Measurements from ENCODE around the gene HMGN3. TPM values are rescaled to one million over a fixed set of nuclear protein-coding genes. Genes with fewer than 3 reads are reported as not detected.

HMGN3 gene
- polyA plus RNA-seq, 2 donors = 72.1 to 105 TPM

DNA sequence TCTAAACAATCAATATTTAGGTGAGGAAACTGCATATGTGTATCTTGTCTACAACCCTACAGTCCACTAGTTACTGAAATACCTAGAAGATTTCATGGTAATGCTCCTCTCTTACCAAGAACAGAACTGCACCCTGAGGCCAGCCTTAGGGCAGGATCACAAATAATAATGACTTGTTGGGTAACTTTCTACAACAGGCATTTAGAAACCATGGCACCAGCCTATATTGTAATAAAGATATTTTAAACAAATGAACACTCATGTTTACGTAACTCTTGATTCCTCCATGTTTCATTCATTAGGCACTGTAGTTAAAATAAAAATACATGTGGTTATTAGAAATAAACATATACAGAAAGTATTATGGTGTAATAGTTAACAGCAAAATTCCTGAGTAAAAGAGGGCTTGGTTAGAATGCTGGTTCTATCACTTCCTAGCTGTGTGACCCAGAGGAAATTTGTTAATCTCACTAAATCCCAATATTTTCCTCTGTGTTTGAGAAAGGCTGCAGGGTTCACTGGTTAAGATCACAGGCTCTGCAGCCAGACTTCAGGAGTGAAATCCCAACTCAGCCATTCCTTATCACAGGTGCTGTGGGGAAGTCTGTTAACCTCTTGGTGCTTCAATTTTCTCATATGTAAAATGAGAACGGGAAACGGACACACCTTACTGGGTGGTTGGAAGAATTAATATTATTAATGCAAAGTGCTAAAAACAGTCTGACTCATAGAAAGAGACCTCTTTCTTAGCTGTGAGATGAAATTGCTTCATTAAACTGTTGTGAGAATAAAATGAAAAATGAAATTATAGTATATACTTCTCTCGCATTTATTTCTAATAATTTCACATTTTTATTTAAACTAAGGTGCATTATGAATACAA is 8.5 kb downstream of the HMGN3 start:
- Histone ChIP-seq H3K9me3 (ENCODE audit: control insufficient read depth in 2 of 2, insufficient read depth in 1 of 2, low read depth in 1 of 2, low read length in 1 of 2) (no peaks in the 10 kb centered on the region), H3K27ac (ENCODE audit: low read depth in 2 of 2, low read length in 1 of 2) (no peak overlapping the region), H3K27me3 (ENCODE audit: control insufficient read depth in 1 of 2, insufficient read depth in 2 of 2, low read length in 2 of 2) (no peaks in the 10 kb centered on the region), H3K4me3 (ENCODE audit: low read depth in 1 of 2, low read length in 2 of 2) (no peak overlapping the region), H3K4me1 (ENCODE audit: control insufficient read depth in 2 of 2, insufficient read depth in 2 of 2, low read length in 1 of 2) (no peaks in the 10 kb centered on the region), H3K36me3 (ENCODE audit: control insufficient read depth in 2 of 2, insufficient read depth in 2 of 2, low read length in 1 of 2) (no peaks in the 10 kb centered on the region)
- WGBS, 2 donors = 64 to 76% methylated on average over 4 of the region's 4 CpGs

DNA sequence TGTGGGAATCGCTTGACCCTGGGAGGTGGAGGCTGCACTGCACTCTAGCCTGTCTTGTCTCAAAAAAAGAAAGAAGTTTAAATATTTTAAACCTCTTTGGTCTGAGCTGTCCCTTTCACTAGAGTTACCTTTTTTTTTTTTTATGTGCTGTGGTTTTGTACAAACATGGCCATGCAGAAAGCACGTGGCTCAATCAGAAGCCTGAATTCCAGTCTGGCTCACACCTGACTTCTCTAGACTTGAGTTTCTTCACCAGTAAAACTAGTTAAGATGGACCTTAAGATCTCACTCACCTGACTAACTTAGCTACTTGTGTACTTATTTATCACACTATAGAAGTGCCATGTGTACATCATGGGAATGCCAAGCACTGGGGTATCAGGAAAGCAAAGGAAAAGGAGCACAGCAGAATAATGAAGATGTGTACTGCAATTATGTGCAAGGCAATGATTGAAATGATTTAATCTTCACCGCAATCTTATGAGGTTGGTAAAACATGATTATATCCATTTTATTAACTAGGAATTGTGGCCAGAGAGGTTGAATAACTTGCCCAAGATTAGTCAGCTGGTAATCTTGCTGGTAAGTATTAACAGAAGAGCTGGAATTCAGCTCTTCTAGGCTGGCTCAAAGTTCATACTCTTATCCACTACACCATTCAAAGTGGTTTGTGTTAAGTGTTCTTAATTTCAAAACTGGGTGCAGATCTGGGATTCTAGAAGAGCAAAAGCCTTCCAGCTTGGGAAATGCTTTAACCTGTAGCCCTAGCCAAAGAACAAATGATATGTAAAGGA is 10.7 kb downstream of the HMGN3 start:
- Histone ChIP-seq H3K27me3 (ENCODE audit: control insufficient read depth in 1 of 2, insufficient read depth in 2 of 2, low read length in 2 of 2) (no peaks in the 10 kb centered on the region), H3K4me1 (ENCODE audit: control insufficient read depth in 2 of 2, insufficient read depth in 2 of 2, low read length in 1 of 2) (no peaks in the 10 kb centered on the region), H3K36me3 (ENCODE audit: control insufficient read depth in 2 of 2, insufficient read depth in 2 of 2, low read length in 1 of 2) (no peaks in the 10 kb centered on the region), H3K27ac (ENCODE audit: low read depth in 2 of 2, low read length in 1 of 2) (no peak overlapping the region), H3K4me3 (ENCODE audit: low read depth in 1 of 2, low read length in 2 of 2) (no peak overlapping the region), H3K9me3 (ENCODE audit: control insufficient read depth in 2 of 2, insufficient read depth in 1 of 2, low read depth in 1 of 2, low read length in 1 of 2) (no peaks in the 10 kb centered on the region)
- 90 to 93% methylated on average over 3 of the region's 3 CpGs for WGBS, 2 donors

DNA sequence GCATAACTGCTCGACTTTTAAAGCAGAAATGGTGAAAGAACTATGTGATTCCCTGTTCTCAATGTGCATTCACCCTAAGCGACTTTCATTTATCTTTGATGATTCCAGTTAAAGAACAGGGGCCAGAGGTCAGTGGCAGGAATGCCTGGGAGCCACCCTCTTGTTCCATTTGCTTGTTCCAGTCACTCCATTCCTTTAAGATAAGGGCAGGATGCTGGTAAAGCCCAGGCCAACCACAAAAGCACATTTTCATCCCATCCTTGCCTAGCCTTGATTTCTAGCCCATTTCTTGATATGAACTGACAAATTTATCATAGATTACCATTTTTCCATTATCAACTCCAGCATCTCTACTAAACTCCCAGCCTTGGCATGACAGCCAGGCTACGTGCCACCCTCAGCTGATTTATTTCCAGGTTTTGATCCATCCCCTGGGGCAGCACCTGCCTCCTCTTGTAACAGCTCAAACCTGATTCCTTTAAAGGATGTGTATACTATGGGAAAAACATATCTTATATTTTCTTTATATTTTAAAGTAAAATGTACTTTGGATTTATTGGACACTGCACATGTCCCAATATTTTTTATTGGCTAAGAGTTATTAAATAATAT is 19.2 kb downstream of the HMGN3 start:
- no peaks in the 10 kb centered on the region for H3K4me1 ChIP-seq (ENCODE audit: control insufficient read depth in 2 of 2, insufficient read depth in 2 of 2, low read length in 1 of 2)
- no peak overlapping the region for H3K4me3 ChIP-seq (ENCODE audit: low read depth in 1 of 2, low read length in 2 of 2)
- no peaks in the 10 kb centered on the region for H3K27me3 ChIP-seq (ENCODE audit: control insufficient read depth in 1 of 2, insufficient read depth in 2 of 2, low read length in 2 of 2)
- no peaks in the 10 kb centered on the region for H3K9me3 ChIP-seq (ENCODE audit: control insufficient read depth in 2 of 2, insufficient read depth in 1 of 2, low read depth in 1 of 2, low read length in 1 of 2)
- H3K27ac ChIP-seq (ENCODE audit: low read depth in 2 of 2, low read length in 1 of 2) = no peak overlapping the region
- WGBS, 2 donors = 52 to 57% methylated on average over 3 of the region's 3 CpGs
- no peaks in the 10 kb centered on the region for H3K36me3 ChIP-seq (ENCODE audit: control insufficient read depth in 2 of 2, insufficient read depth in 2 of 2, low read length in 1 of 2)

DNA sequence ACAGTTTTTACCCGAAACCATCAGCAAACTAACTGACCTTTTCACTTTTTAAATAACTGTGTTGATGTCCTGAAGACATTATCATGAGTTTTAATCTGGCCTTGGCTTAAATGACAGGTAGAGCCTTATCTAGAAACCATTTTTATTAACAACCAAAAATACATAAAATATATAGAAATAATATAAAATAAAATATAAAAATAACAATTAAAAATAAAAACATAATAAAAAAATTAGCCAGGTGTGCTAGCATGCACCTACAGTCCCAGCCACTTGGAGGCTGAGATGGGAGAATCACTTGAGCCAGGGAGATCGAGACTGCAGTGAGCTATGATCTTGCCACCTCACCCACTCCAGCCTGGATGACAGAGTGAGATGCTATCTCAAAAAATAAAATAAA is 21.6 kb downstream of the HMGN3 start:
- no peaks in the 10 kb centered on the region for H3K36me3 ChIP-seq (ENCODE audit: control insufficient read depth in 2 of 2, insufficient read depth in 2 of 2, low read length in 1 of 2)
- no peaks in the 10 kb centered on the region for H3K27me3 ChIP-seq (ENCODE audit: control insufficient read depth in 1 of 2, insufficient read depth in 2 of 2, low read length in 2 of 2)
- H3K4me3 ChIP-seq (ENCODE audit: low read depth in 1 of 2, low read length in 2 of 2) = no peak overlapping the region
- H3K4me1 ChIP-seq (ENCODE audit: control insufficient read depth in 2 of 2, insufficient read depth in 2 of 2, low read length in 1 of 2) = no peaks in the 10 kb centered on the region
- H3K27ac ChIP-seq (ENCODE audit: low read depth in 2 of 2, low read length in 1 of 2) = no peak overlapping the region
- WGBS, 2 donors = 95 to 99% methylated on average over 2 of the region's 2 CpGs
- no peaks in the 10 kb centered on the region for H3K9me3 ChIP-seq (ENCODE audit: control insufficient read depth in 2 of 2, insufficient read depth in 1 of 2, low read depth in 1 of 2, low read length in 1 of 2)

DNA sequence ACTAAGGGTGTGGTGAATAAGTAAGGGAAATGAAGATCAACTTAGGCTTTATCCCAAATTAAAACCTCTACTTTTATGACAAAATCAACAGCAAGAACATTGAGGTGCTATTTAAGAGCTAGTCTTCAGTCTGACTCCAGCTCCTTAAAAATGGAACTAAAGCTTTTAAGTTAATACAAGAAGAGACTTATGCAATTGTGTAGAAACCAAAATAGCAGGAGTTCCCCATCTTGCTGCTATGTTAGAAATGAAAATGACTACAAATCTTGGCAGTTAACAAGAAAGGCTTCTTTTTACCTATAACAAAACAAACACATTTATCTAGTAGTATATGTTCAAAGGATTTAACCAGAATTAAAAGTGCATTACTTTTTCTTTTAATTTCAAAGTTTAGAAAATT is 25.7 kb downstream of the HMGN3 start:
- no peaks in the 10 kb centered on the region for H3K9me3 ChIP-seq (ENCODE audit: control insufficient read depth in 2 of 2, insufficient read depth in 1 of 2, low read depth in 1 of 2, low read length in 1 of 2)
- H3K36me3 ChIP-seq (ENCODE audit: control insufficient read depth in 2 of 2, insufficient read depth in 2 of 2, low read length in 1 of 2) = peaks cover 0 to 6% of the 10 kb centered on the region in 2 donors
- no peaks in the 10 kb centered on the region for H3K4me1 ChIP-seq (ENCODE audit: control insufficient read depth in 2 of 2, insufficient read depth in 2 of 2, low read length in 1 of 2)
- H3K27me3 ChIP-seq (ENCODE audit: control insufficient read depth in 1 of 2, insufficient read depth in 2 of 2, low read length in 2 of 2) = no peaks in the 10 kb centered on the region
- no peak overlapping the region for H3K4me3 ChIP-seq (ENCODE audit: low read depth in 1 of 2, low read length in 2 of 2)
- H3K27ac ChIP-seq (ENCODE audit: low read depth in 2 of 2, low read length in 1 of 2) = no peak overlapping the region

DNA sequence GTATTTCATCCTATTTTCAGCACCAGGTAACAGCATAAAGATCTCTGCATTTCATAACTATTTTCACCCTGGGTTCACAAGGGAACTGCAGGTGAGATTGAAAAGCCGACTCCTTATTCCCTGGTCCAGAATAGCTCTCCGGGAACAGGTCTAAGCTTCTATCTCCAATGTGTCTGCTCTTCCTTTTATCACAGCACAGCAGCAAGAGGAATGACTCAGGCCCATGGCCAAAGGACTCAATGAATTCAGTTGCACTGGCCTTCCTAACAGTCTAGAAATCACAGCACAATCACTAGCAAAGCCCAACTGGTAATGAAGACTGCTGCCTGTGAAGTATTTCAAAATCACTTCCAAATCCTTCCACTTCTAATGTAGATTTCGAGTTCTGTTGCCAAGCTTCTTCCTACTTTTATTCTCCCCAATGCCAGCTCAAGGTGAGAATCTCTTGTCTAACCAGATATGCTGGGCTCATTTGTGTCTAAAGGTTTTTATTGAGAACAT is 30.7 kb downstream of the HMGN3 start:
- Histone ChIP-seq H3K4me3 (ENCODE audit: low read depth in 1 of 2, low read length in 2 of 2) (no peak overlapping the region), H3K27me3 (ENCODE audit: control insufficient read depth in 1 of 2, insufficient read depth in 2 of 2, low read length in 2 of 2) (no peaks in the 10 kb centered on the region), H3K27ac (ENCODE audit: low read depth in 2 of 2, low read length in 1 of 2) (no peak overlapping the region), H3K9me3 (ENCODE audit: control insufficient read depth in 2 of 2, insufficient read depth in 1 of 2, low read depth in 1 of 2, low read length in 1 of 2) (no peaks in the 10 kb centered on the region), H3K36me3 (ENCODE audit: control insufficient read depth in 2 of 2, insufficient read depth in 2 of 2, low read length in 1 of 2) (peaks cover 0 to 10% of the 10 kb centered on the region in 2 donors), H3K4me1 (ENCODE audit: control insufficient read depth in 2 of 2, insufficient read depth in 2 of 2, low read length in 1 of 2) (peaks cover 0 to 2% of the 10 kb centered on the region in 2 donors)
- WGBS, 2 donors = 81 to 87% methylated on average over 3 of the region's 3 CpGs

DNA sequence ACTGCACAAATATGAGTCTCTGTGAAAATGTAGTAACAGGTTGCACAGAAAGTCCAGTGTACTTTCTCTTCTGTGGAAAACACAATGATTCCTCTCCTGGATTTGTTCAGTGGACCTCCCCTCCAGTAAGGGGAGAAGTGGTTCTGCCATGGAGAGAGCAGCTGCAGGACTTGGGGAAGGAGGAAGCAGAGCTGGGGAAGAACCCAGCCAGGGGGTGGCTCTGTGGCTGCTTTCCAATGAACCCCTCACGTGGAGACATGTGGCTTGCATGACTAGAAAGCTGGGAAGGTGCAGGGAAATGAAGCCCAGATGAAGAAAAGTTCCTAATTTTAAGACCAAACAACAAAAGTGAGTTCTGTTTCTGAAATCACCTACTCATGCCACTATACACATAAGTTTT is 31.9 kb downstream of the HMGN3 start:
- Histone ChIP-seq H3K36me3 (ENCODE audit: control insufficient read depth in 2 of 2, insufficient read depth in 2 of 2, low read length in 1 of 2) (peaks cover 0 to 10% of the 10 kb centered on the region in 2 donors), H3K9me3 (ENCODE audit: control insufficient read depth in 2 of 2, insufficient read depth in 1 of 2, low read depth in 1 of 2, low read length in 1 of 2) (no peaks in the 10 kb centered on the region), H3K27me3 (ENCODE audit: control insufficient read depth in 1 of 2, insufficient read depth in 2 of 2, low read length in 2 of 2) (no peaks in the 10 kb centered on the region), H3K27ac (ENCODE audit: low read depth in 2 of 2, low read length in 1 of 2) (no peak overlapping the region), H3K4me3 (ENCODE audit: low read depth in 1 of 2, low read length in 2 of 2) (no peak overlapping the region), H3K4me1 (ENCODE audit: control insufficient read depth in 2 of 2, insufficient read depth in 2 of 2, low read length in 1 of 2) (peaks cover 0 to 2% of the 10 kb centered on the region in 2 donors)
- WGBS, 2 donors = 42 to 61% methylated on average over 1 of the region's 1 CpG

DNA sequence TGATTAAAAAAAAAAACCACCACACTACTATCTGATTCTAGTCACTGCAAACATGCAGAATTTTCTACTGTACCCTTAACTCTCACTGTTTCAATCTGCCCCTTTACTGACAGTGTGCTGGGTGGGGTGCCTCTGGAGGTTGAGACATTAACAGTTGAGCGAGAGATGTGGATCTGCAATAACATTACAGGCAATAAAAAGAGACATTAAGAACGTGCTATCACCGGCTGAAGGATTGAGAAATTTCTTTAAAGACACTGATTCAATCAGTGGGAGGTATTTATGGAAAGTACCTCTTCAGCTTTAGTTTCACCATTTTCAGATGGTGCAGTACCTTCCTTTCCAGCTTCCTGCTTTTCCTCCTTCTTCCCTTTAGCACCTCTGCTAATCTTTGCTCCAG is 32.5 kb downstream of the HMGN3 start:
- no peaks in the 10 kb centered on the region for H3K9me3 ChIP-seq (ENCODE audit: control insufficient read depth in 2 of 2, insufficient read depth in 1 of 2, low read depth in 1 of 2, low read length in 1 of 2)
- peaks cover 0 to 2% of the 10 kb centered on the region in 2 donors for H3K4me1 ChIP-seq (ENCODE audit: control insufficient read depth in 2 of 2, insufficient read depth in 2 of 2, low read length in 1 of 2)
- no peak overlapping the region for H3K4me3 ChIP-seq (ENCODE audit: low read depth in 1 of 2, low read length in 2 of 2)
- 71 to 74% methylated on average over 3 of the region's 3 CpGs for WGBS, 2 donors
- H3K36me3 ChIP-seq (ENCODE audit: control insufficient read depth in 2 of 2, insufficient read depth in 2 of 2, low read length in 1 of 2) = peaks cover 0 to 10% of the 10 kb centered on the region in 2 donors
- no peak overlapping the region for H3K27ac ChIP-seq (ENCODE audit: low read depth in 2 of 2, low read length in 1 of 2)
- H3K27me3 ChIP-seq (ENCODE audit: control insufficient read depth in 1 of 2, insufficient read depth in 2 of 2, low read length in 2 of 2) = no peaks in the 10 kb centered on the region

DNA sequence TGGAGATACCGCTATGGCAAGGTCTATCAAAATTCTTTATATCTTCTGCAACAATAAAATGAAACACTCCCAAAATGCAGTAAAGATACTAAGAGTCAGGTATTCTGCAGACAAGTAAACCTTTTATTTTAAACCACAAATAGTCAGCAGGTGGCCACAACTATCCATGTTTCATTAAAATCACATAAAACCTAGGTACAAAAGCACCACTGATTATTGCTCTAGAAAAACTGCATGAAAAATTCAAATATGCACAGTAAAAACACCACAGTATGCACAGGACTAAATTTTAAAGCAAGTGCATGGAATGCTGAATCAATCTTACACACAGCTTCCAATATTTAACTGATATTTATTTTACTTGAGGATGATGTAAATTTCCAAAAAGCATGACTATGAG is 33.3 kb downstream of the HMGN3 start:
- Histone ChIP-seq H3K4me3 (ENCODE audit: low read depth in 1 of 2, low read length in 2 of 2) (no peak overlapping the region), H3K27me3 (ENCODE audit: control insufficient read depth in 1 of 2, insufficient read depth in 2 of 2, low read length in 2 of 2) (no peaks in the 10 kb centered on the region)
- 94 to 98% methylated on average over 1 of the region's 1 CpG for WGBS, 2 donors

More for the DNA sequence above, 33.3 kb downstream of the HMGN3 start:
- Histone ChIP-seq H3K36me3 (ENCODE audit: control insufficient read depth in 2 of 2, insufficient read depth in 2 of 2, low read length in 1 of 2) (peaks cover 0 to 5% of the 10 kb centered on the region in 2 donors), H3K27ac (ENCODE audit: low read depth in 2 of 2, low read length in 1 of 2) (no peak overlapping the region), H3K9me3 (ENCODE audit: control insufficient read depth in 2 of 2, insufficient read depth in 1 of 2, low read depth in 1 of 2, low read length in 1 of 2) (no peaks in the 10 kb centered on the region), H3K4me1 (ENCODE audit: control insufficient read depth in 2 of 2, insufficient read depth in 2 of 2, low read length in 1 of 2) (peaks cover 0 to 2% of the 10 kb centered on the region in 2 donors)

Data from esophagus (tissue), 2 donors.